GOT3 (cell line): Measurements from ENCODE around the gene CCDC187.
"Not testable (repeated sequence)": the region's sequence is repeated elsewhere in the genome, so short reads cannot be mapped to it uniquely, and the experiment has no call there.

Experiments
- DNase-seq: peaks from one replicate; lab custom pipeline; 2025; ENCODE audit warnings: mixed read lengths; lab: John Stamatoyannopoulos, UW

The CCDC187 gene

DNA sequence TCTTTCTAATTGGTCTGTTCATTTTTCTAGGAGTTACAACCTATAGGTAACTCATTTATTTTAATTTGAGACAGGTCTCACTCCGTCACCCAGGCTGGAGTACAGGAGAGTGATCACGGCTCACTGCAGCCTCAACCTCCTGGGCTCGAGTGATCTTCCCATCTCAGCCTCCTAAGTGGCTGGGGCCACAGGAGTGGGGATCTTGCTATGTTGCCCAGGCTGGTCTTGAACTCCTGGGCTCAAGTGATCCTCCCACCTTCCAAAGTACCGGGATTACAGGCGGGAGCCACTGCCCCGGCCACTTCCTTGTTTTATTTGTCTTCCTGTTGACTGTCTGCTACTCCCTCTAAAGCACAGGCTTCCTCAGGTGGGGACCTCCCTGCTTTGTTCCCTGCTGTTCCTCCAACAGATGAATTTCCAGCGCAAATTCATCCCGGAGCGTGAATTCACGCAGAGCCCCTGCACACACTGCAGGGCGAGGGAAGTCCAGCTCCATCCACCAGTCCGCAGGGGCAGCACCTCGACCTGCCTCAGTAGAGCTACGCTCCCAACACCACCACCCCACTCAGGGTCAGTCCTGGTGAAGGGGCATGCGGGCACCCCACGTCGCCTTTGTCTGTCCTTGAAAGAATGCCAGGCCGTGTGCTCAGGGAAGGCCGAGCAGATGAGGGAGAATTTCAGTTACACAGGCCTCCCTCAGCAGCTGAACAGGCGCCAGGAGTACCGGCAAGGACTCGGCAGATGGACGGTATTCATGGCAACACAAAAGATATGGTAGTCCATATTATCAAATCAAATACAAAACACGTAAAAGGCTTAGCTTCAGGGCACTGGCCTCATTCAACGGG lies 64.5 kb downstream of the CCDC187 start:
- no peak for DNase-seq

GRCh38 chr9:136238342-136238732 lies 65.6 kb downstream of the CCDC187 start:
- DNase-seq: no peak

- DNase-seq: no peak
Measured at GRCh38 chr9:136237486-136238341, 66.2 kb downstream of the CCDC187 start.

- not testable (repeated sequence) for DNase-seq
Measured at GRCh38 chr9:136236471-136237410, 67.2 kb downstream of the CCDC187 start.

- DNase-seq: no peak
Measured at GRCh38 chr9:136235709-136236455, 68.0 kb downstream of the CCDC187 start.

- DNase-seq: no peak
Measured at GRCh38 chr9:136235171-136235570, 68.7 kb downstream of the CCDC187 start.

DNA sequence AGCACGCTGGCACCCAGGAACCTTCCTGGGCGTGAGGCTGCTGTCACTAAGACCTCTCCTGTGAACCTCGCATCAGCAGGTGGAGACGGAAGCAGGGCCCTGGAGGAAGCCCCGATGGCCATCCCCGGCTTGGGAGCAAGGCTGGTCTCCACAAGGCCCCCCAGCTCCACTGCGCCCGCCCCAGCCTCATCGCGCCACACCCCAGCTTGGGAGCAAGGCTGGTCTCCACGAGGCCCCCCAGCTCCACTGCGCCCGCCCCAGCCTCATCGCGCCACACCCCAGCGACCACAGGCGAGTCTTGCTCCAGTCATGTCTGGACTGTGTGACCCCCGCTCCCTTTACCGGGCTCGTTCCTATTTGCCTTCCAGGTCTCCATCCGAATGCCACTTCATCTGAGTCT lies 69.3 kb downstream of the CCDC187 start:
- DNase-seq: no peak

GRCh38 chr9:136233868-136234267 lies 70.0 kb downstream of the CCDC187 start:
- no peak for DNase-seq

DNA sequence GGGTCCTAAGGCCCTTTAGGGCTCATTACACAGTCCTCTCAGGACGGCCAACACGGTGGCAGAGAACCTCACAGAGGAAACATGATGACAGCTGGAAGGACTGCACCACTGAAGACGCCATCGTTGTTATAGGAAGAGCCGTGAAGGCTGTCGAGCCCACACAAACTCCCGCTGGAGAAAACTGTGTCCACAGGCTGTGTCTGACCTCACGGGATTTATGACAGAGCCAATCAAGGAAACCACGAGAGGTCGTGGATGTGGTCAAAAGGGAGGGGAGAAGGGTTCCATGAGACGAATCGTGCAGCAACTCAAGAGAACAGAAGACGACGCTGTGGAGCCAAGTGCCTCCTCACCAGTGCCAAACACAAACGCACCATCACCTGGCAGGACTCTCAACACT lies 70.5 kb downstream of the CCDC187 start:
- no peak for DNase-seq

GRCh38 chr9:136232969-136233368 lies 70.9 kb downstream of the CCDC187 start:
- DNase-seq: no peak

DNA sequence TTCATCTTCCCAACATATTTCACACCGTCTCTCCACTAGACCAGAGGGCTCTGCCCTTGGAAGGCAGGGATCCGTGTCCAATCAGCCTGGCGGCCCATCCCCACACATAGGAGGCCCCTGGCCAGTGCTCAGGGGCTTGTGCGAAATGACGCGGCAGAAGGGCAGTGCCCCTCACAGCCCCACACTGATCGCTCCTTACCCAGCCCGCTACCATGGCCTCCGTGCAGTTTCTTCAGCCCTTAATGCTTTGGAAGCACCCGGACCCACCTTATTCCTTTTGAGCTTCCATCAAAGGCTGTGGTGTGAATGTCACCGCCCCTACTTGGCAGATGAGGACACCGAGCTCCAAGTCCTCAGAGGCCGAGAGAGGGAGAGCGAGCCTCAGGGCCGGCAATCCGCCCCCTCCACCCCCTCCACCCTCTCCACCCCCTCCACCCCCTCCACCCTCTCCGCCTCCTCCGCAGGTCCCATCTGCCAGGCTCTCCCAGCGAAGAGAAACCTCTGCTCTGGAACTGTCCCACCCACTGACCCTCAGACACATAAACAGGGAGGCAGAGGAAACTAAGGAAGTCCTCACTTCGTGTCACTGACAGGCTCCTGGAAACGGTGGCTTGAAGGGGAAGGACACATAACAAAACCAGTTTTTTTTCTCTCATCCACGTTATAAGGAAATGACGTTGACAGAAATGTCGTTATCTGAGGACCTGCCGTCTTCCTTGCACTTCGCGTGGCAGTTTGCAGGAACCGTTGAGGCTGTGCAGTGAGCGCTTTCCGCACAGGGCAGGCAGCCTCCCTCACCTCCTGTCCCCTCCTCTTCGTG lies 72.2 kb downstream of the CCDC187 start:
- DNase-seq: no peak

DNA sequence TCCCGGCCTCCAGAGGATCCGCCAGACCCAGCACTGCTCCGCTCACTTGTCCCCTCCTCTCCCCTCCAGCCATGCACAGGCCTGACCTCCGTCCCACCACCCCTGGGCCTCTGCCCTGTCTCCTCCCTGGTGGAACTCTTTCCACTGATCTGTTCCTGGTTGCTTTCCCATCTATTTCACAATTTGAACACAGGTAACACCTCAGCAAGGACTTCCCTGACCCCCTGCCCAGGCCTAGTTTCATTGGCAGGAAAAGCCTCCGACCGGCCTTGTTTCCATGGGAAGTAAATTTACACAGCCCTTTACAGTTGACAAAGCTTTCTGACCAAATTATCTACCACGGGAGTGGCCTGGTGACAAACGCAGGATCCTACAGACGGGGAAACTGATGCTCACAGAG lies 73.1 kb downstream of the CCDC187 start:
- DNase-seq: no peak

DNA sequence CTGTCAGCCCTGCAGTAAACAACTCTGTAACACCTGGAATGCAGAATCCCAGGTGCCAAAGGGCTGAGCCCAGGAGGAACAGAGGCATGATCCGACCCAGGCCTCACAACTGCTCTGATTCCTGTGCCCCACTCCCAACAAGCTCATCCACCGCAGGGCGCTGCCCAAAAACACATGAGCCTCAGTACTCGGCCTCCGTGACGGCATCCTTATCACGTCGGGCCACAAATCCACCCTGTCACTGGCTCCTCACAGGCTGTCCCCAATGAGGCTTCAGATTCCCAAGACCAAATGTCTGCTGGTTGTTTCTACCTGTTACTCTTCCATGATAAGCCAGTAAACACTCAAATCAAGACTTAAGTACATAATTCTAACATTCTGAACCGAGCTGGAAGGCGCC lies 73.5 kb downstream of the CCDC187 start:
- DNase-seq: no peak

- DNase-seq: no peak
Measured at GRCh38 chr9:136229096-136230065, 74.5 kb downstream of the CCDC187 start.

DNA sequence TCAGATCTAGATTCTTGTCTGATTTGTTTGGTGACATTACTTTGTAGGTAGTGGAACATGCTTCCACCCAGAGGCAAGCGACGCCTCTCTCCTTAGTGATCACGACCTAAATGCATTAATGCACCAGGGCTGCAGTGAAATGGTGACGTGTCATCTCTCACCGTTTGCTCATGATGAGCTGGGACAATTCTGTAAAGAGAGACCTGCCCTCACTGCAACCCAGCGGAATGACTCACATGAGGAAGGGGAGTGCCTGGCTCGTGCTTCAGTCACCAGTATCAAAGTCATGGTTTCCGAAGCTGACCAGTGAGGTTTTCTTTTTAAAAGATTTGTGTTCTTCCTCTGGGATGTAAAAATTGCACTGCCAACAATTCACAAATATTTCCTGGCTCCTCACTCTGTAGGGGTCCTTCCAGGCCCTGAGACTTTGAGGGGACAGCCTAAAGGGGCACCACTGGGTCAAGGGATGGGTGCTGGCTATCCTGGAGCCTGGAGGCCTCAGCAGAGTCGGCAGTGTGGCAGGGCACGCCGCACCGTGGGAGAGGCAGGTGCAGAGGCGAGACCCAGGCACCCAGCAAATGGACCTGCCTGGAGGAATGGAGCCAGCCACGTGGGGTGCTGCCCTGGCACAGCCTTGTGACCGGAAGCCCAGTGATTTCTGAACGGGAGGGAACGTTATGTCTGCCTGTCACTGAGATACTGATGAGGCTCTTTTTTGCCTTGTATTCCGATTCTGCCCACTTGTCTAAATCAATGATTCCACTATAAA lies 75.6 kb downstream of the CCDC187 start:
- no peak for DNase-seq

DNA sequence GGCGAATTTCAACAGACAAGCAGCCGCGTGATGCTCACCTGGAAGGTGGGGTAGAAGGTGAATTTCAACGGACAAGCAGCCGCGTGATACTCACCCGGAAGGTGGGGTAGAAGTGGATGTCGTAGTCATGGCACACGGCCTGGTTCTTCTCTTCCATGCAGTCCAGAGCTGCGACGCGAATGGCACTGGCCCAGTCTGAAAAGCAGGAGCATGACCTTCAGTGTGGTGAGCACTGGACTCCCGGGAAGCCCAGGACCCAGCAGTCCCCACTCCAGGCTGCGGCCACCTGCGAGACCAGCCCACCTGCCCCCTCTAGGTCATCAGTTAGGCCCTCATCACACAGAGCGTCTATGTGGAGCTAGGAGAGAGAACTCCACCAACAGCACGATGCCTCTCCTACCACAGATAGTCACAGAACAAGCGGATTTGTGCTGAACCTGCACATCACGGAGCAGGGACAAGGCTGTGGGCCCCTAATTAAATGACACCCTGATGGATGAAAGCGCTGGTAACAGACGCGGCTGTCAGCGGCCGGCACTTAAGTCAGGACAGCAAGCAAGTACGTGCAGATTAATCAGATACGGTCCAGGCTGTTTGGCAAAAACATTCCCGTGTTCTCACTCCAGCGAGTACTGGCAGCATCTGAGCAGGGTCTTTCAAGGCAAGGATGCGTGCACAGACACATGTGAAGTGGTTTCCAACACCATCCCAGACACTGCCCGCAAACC lies 77.0 kb downstream of the CCDC187 start:
- no peak for DNase-seq
